Activated naive CD8-positive, alpha-beta T cell treated with anti-CD3 and anti-CD28 coated beads, Interleukin-2, amount 10 ng/mL, durations not matched to agents 7 days and 5 days (primary cell): ENCODE results near the gene SLC2A4RG. TPM values are rescaled to one million over a fixed set of nuclear protein-coding genes. Genes with fewer than 3 reads are reported as not detected.
"Not testable (repeated sequence)": the region's sequence is repeated elsewhere in the genome, so short reads cannot be mapped to it uniquely, and the experiment has no call there.

Experiments
- ATAC-seq: fragments of 150-1000 bp; cut with Tn5 transposase; one replicate; pipeline ENCODE4 v1.10.0; 2021; ENCODE audit warnings: low read depth, moderate library complexity
- POLR2A ChIA-PET: fragments of 350-600 bp; sonication (Branson Sonifier 250); formaldehyde crosslinking; loops from one replicate; lab custom pipeline; 2021; ENCODE audit warnings: antibody characterized with exemption; lab: Charles Lee
- DNase-seq: peaks from one replicate; pipeline ENCODE4 v3.0.0; 2021
- H3K27ac Mint-ChIP-seq: one replicate; pipeline ENCODE4 v1.8.0; 2022; ENCODE audit warnings: mild to moderate bottlenecking, mixed read lengths
- H3K27me3 Mint-ChIP-seq: one replicate; pipeline ENCODE4 v1.8.0; 2022; ENCODE audit warnings: mild to moderate bottlenecking, moderate library complexity, mixed read lengths
- H3K36me3 Mint-ChIP-seq: one replicate; pipeline ENCODE4 v1.8.0; 2021; ENCODE audit warnings: mild to moderate bottlenecking, mixed read lengths
- H3K4me1 Mint-ChIP-seq: one replicate; pipeline ENCODE4 v1.8.0; 2021; ENCODE audit warnings: mixed read lengths
- H3K4me3 Mint-ChIP-seq: one replicate; pipeline ENCODE4 v1.8.0; 2022; ENCODE audit warnings: mild to moderate bottlenecking, moderate library complexity, mixed read lengths
- H3K9me3 Mint-ChIP-seq: one replicate; pipeline ENCODE4 v1.8.0; 2021; ENCODE audit warnings: mixed read lengths
- total RNA-seq, 2 experiments: library from RNA; stranded (reverse); gene quantifications; one replicate each; pipeline ENCODE4 v1.2.3, GENCODE V29; 2021

The SLC2A4RG gene
- total RNA-seq, 2 experiments from 2014 or later: 128 to 134 TPM

GRCh38 chr20:63766695-63767426 is 27.3 kb downstream of the SLC2A4RG start:
- POLR2A ChIA-PET: interaction anchor here (0.7 kb wide), 1 partner anchor 88 kb away, joined by 3 read pairs; no protein-coding TSS in a partner anchor
- no peaks in the 10 kb centered on the region for H3K9me3 Mint-ChIP-seq

GRCh38 chr20:63767456-63767855 is 27.9 kb downstream of the SLC2A4RG start:
- no peak overlapping the region for H3K27ac Mint-ChIP-seq
- DNase-seq (no peak), ATAC-seq (no peak)
- H3K4me1 Mint-ChIP-seq: no peaks in the 10 kb centered on the region
- H3K9me3 Mint-ChIP-seq: no peaks in the 10 kb centered on the region
- H3K27me3 Mint-ChIP-seq: peaks cover 5% of the 10 kb centered on the region
- no peaks in the 10 kb centered on the region for H3K36me3 Mint-ChIP-seq
- POLR2A ChIA-PET: interaction anchor here (0.6 kb wide), 1 partner anchor 83 kb away, joined by 4 read pairs; no protein-coding TSS in a partner anchor
- H3K4me3 Mint-ChIP-seq: no peak overlapping the region

More at GRCh38 chr20:63766695-63767426, 27.3 kb downstream of the SLC2A4RG start:
- no peaks in the 10 kb centered on the region for H3K4me1 Mint-ChIP-seq
- H3K36me3 Mint-ChIP-seq: no peaks in the 10 kb centered on the region
- H3K27me3 Mint-ChIP-seq: peaks cover 8% of the 10 kb centered on the region
- no peak overlapping the region for H3K27ac Mint-ChIP-seq
- H3K4me3 Mint-ChIP-seq: no peak overlapping the region
- no peak for ATAC-seq
- no peak for DNase-seq

- no peak for DNase-seq
- Mint-ChIP-seq H3K27me3 (peaks cover 2% of the 10 kb centered on the region), H3K4me1 (no peaks in the 10 kb centered on the region), H3K4me3 (no peak overlapping the region), H3K27ac (no peak overlapping the region), H3K36me3 (no peaks in the 10 kb centered on the region), H3K9me3 (no peaks in the 10 kb centered on the region)
- ATAC-seq: no peak
- POLR2A ChIA-PET: interaction anchor here (0.6 to 0.9 kb wide), 2 partner anchors 18 to 83 kb away, joined by 3 to 4 read pairs; no protein-coding TSS in a partner anchor
Measured at GRCh38 chr20:63767886-63768285, 28.3 kb downstream of the SLC2A4RG start.

GRCh38 chr20:63768591-63769515 is 29.3 kb downstream of the SLC2A4RG start:
- Mint-ChIP-seq H3K27ac (no peak overlapping the region), H3K4me3 (no peak overlapping the region), H3K27me3 (peaks cover 2% of the 10 kb centered on the region), H3K4me1 (no peaks in the 10 kb centered on the region), H3K36me3 (no peaks in the 10 kb centered on the region), H3K9me3 (no peaks in the 10 kb centered on the region)
- POLR2A ChIA-PET: interaction anchor here (0.9 kb wide), 1 partner anchor 19 kb away, joined by 3 read pairs; no protein-coding TSS in a partner anchor
- no peak for DNase-seq
- no peak for ATAC-seq

DNA sequence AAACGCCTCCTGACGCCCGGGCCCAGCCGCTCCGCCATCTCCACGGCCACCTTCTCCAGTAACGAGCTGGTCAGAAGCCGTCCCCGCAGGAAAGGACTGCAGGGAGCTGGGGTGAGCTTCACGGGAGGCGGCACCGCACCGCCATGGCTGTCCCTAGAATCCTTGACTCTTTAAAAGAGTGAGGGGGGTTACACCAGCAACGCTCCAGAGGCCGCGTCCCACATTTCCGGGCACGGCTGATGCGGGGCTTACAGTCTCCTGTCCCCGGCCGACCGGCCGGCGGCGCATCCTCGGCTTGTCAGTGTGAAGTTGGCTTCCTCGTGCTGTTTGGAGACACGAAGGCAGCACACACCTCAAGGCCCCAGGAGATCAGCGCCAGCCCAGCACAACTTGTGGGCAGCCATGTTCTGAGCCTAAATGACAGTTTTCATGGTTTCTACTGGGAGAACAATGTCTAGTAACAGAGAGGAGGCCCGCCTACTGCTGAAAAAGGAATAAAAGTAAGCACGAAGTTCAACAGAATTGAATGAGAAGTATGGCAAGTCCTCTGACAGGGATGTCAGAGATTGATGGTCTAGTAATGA is 30.4 kb downstream of the SLC2A4RG start:
- H3K4me1 Mint-ChIP-seq: no peaks in the 10 kb centered on the region
- no peak overlapping the region for H3K27ac Mint-ChIP-seq
- H3K27me3 Mint-ChIP-seq: peaks cover 2% of the 10 kb centered on the region
- H3K4me3 Mint-ChIP-seq: no peak overlapping the region
- no peak for DNase-seq
- ATAC-seq: no peak
- H3K9me3 Mint-ChIP-seq: no peaks in the 10 kb centered on the region
- no peaks in the 10 kb centered on the region for H3K36me3 Mint-ChIP-seq
- POLR2A ChIA-PET: no interaction called here

GRCh38 chr20:63771046-63771707 is 31.6 kb downstream of the SLC2A4RG start:
- no peaks in the 10 kb centered on the region for H3K27me3 Mint-ChIP-seq
- DNase-seq (no peak), ATAC-seq (no peak)
- H3K27ac Mint-ChIP-seq: no peak overlapping the region
- POLR2A ChIA-PET: no interaction called here
- no peaks in the 10 kb centered on the region for H3K36me3 Mint-ChIP-seq
- no peaks in the 10 kb centered on the region for H3K4me1 Mint-ChIP-seq
- no peaks in the 10 kb centered on the region for H3K9me3 Mint-ChIP-seq
- no peak overlapping the region for H3K4me3 Mint-ChIP-seq

- DNase-seq: no peak
- no peaks in the 10 kb centered on the region for H3K27me3 Mint-ChIP-seq
- no peaks in the 10 kb centered on the region for H3K36me3 Mint-ChIP-seq
- H3K4me1 Mint-ChIP-seq: no peaks in the 10 kb centered on the region
- H3K9me3 Mint-ChIP-seq: no peaks in the 10 kb centered on the region
- POLR2A ChIA-PET: no interaction called here
- no peak overlapping the region for H3K4me3 Mint-ChIP-seq
- no peak overlapping the region for H3K27ac Mint-ChIP-seq
- ATAC-seq: no peak
Measured at GRCh38 chr20:63772781-63773518, 33.4 kb downstream of the SLC2A4RG start.

GRCh38 chr20:63773571-63774241 is 34.1 kb downstream of the SLC2A4RG start:
- no peak overlapping the region for H3K4me3 Mint-ChIP-seq
- no peak for ATAC-seq
- H3K27ac Mint-ChIP-seq: no peak overlapping the region
- no peaks in the 10 kb centered on the region for H3K4me1 Mint-ChIP-seq
- H3K36me3 Mint-ChIP-seq: no peaks in the 10 kb centered on the region
- no peaks in the 10 kb centered on the region for H3K27me3 Mint-ChIP-seq
- POLR2A ChIA-PET: interaction anchor here (0.6 kb wide), 1 partner anchor 33 kb away, joined by 3 read pairs; no protein-coding TSS in a partner anchor
- H3K9me3 Mint-ChIP-seq: no peaks in the 10 kb centered on the region
- no peak for DNase-seq

DNA sequence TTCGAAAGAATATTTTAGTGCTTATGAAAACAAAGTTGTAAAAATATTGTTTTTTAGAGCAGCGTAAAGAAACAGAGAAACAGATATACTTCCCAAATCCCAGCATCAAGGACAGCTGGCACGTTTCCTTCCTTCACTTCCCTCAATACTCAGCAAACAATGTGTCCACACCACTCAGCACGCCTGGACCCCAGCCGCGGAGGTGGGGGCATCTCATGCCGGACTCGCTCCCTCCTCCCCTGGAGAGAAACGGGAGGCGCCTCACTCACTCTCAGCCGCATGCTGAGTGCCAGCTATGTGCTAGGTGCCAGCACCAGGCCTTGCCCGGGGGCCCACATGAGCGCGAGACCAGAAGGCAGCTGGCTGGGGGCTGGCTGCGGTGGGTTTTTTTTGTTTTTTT is 34.7 kb downstream of the SLC2A4RG start:
- POLR2A ChIA-PET: interaction anchor here (0.6 kb wide), 1 partner anchor 34 kb away, joined by 3 read pairs; no protein-coding TSS in a partner anchor
- H3K27ac Mint-ChIP-seq: no peak overlapping the region
- DNase-seq (no peak), ATAC-seq (no peak)
- H3K4me1 Mint-ChIP-seq: no peaks in the 10 kb centered on the region
- no peaks in the 10 kb centered on the region for H3K9me3 Mint-ChIP-seq
- H3K36me3 Mint-ChIP-seq: no peaks in the 10 kb centered on the region
- no peaks in the 10 kb centered on the region for H3K27me3 Mint-ChIP-seq
- no peak overlapping the region for H3K4me3 Mint-ChIP-seq

- H3K27ac Mint-ChIP-seq: no peak overlapping the region
- H3K27me3 Mint-ChIP-seq: no peaks in the 10 kb centered on the region
- H3K4me1 Mint-ChIP-seq: no peaks in the 10 kb centered on the region
- ATAC-seq (no peak), DNase-seq (peak; percentile 59)
- H3K9me3 Mint-ChIP-seq: no peaks in the 10 kb centered on the region
- peak overlapping the region; percentile 25 for H3K4me3 Mint-ChIP-seq
- H3K36me3 Mint-ChIP-seq: no peaks in the 10 kb centered on the region
- POLR2A ChIA-PET: interaction anchor here (1.0 kb wide), 1 partner anchor 37 kb away, joined by 3 read pairs; no protein-coding TSS in a partner anchor
Measured at GRCh38 chr20:63775096-63775978, 35.8 kb downstream of the SLC2A4RG start.

DNA sequence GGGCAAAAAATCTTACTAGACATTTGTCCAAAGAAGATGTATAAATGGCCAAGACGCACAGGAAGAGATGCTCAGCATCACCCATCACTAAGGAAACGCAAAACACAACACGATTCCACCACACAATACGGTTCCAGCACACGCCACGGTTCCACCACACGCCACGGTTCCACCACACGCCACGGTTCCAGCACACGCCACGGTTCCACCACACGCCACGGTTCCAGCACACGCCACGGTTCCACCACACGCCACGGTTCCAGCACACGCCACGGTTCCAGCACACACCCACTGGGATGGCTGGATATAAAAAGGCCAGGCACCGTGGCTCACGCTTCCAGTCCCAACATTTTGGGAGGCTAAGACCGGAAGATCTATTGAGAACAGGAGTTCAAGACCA is 37.3 kb downstream of the SLC2A4RG start:
- H3K9me3 Mint-ChIP-seq, H3K4me1 Mint-ChIP-seq, H3K36me3 Mint-ChIP-seq, ATAC-seq, H3K4me3 Mint-ChIP-seq, H3K27me3 Mint-ChIP-seq, H3K27ac Mint-ChIP-seq, POLR2A ChIA-PET, DNase-seq: not testable (repeated sequence)
